Cardiac muscle cell (in vitro differentiated cells and primary cell): Measurements from ENCODE around the gene CACNG4. TPM values are rescaled to one million over a fixed set of nuclear protein-coding genes. Genes with fewer than 3 reads are reported as not detected.

Source experiments
- DNase-seq, 2 donors: peaks; one replicate each; pipeline versions ENCODE4 v3.0.0 to v3.0.0-alpha.2; 2010 to 2017; ENCODE audit warnings: low read depth in 1 of 2, low spot score in 1 of 2
- H3K27ac ChIP-seq: fragments of 200-600 bp; sonication (generic); 2 replicates; pipeline ENCODE4 v1.5.1; 2016
- H3K27me3 ChIP-seq: fragments of 200-600 bp; sonication (generic); 2 replicates; pipeline ENCODE4 v1.6.0; 2016; ENCODE audit warnings: control low read depth
- H3K36me3 ChIP-seq: fragments of 200-600 bp; sonication (generic); 2 replicates; pipeline ENCODE4 v1.5.1; 2016; ENCODE audit warnings: control low read depth
- H3K4me1 ChIP-seq: fragments of 200-600 bp; sonication (generic); 2 replicates; pipeline ENCODE4 v1.8.1; 2017; ENCODE audit warnings: low read depth, mild to moderate bottlenecking, mixed run types
- H3K4me3 ChIP-seq: fragments of 200-600 bp; sonication (generic); 2 replicates; pipeline ENCODE4 v1.5.1; 2016; ENCODE audit warnings: mild to moderate bottlenecking
- H3K9me3 ChIP-seq: fragments of 200-600 bp; sonication (generic); 2 replicates; pipeline ENCODE4 v1.5.1; 2017; ENCODE audit warnings: low read depth, mild to moderate bottlenecking, control low read depth
- polyA plus RNA-seq: library from polyadenylated mRNA; unstranded; fragments of >200 nt; fragmentation: Nextera tagmentation; extraction: Ambion mirVana; gene quantifications from 2 replicates; pipeline ENCODE4 v1.2.1, GENCODE V29; 2016
- total RNA-seq: library from RNA; depleted of rRNA; stranded (reverse); fragments of >200 nt; gene quantifications from 2 replicates; pipeline ENCODE4 v1.2.3, GENCODE V29; 2016
- TF ChIP-seq, protein P1 (sequence below): IDR thresholded peaks from 2 replicates; pipeline ENCODE4 v1.5.1; 2012; ENCODE audit warnings: low read depth, mild to moderate bottlenecking, low read length

CACNG4 gene
- total and polyA plus RNA-seq, 2 experiments from 2014 or later = 1.2 TPM

DNA sequence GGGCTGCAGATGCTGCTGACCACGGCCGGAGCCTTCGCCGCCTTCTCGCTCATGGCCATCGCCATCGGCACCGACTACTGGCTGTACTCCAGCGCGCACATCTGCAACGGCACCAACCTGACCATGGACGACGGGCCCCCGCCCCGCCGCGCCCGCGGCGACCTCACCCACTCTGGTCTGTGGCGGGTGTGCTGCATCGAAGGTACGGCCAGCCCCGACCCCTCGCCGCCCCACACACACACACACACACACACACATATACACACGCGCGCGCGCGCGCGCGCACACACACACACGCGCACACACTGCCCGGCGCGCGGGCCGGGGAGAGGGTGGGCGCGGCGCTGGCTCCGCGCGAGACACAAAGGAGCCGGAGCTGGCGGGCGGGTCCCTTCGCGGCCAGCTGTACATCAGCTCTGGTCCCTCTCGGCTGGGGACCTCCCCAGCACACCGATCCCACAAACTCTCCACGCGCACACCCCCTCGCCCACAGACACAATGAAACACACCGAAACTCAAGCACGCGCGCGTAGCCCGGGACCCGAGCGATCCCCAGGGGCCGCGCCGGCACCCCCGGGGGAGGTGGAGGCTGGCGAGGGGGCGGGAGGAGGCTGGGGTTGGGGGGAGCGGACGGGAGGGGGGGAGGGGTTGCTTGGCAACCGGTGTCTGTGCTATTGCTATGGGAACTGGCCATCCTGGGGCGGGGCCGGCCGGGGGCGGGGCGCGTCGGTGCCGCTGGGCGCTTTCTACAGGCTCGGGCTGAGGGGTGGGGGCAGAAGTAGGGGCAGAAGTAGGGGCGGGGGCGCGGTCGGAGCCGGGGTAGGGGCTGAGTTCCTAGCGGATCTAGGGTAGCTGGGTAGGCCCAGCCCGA, 658 bp downstream of the CACNG4 start:
- Histone ChIP-seq H3K27me3 (peaks cover 72% of the 10 kb centered on the region), H3K36me3 (no peaks in the 10 kb centered on the region), H3K4me1 (peaks cover 9% of the 10 kb centered on the region), H3K4me3 (peak overlapping the region; percentile 19), H3K27ac (no peak overlapping the region), H3K9me3 (no peaks in the 10 kb centered on the region)
- TF ChIP-seq, protein P1, sequence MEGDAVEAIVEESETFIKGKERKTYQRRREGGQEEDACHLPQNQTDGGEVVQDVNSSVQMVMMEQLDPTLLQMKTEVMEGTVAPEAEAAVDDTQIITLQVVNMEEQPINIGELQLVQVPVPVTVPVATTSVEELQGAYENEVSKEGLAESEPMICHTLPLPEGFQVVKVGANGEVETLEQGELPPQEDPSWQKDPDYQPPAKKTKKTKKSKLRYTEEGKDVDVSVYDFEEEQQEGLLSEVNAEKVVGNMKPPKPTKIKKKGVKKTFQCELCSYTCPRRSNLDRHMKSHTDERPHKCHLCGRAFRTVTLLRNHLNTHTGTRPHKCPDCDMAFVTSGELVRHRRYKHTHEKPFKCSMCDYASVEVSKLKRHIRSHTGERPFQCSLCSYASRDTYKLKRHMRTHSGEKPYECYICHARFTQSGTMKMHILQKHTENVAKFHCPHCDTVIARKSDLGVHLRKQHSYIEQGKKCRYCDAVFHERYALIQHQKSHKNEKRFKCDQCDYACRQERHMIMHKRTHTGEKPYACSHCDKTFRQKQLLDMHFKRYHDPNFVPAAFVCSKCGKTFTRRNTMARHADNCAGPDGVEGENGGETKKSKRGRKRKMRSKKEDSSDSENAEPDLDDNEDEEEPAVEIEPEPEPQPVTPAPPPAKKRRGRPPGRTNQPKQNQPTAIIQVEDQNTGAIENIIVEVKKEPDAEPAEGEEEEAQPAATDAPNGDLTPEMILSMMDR = no peak
- peak; percentile 19 to 47 for DNase-seq

DNA sequence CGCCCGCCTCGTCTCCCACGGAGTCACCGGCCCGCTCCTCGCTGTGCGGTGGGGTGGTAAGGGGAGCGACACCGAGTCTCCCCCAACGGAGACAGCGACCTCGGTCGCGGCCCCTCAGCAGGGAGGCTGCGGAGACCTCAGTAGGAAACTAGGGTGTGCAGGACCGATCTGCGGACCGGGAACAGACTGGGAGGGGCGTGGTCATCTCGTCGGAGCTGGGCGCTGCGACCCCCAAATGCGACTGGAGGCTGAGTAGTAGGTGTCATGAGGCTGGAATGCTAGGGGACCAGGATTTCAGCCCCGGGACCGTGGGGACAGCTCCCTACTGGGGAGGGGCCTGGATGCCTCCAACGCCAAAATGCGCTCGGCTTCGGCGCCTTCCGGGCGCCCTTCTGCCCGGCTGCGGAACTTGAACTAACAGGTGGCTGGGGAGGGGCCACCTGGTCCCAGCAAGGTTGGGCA, 1.3 kb downstream of the CACNG4 start:
- Histone ChIP-seq H3K36me3 (no peaks in the 10 kb centered on the region), H3K27ac (no peak overlapping the region), H3K4me3 (peak overlapping the region; percentile 19), H3K9me3 (no peaks in the 10 kb centered on the region), H3K27me3 (peaks cover 67% of the 10 kb centered on the region), H3K4me1 (peaks cover 11% of the 10 kb centered on the region)
- peak in 1 of 2 donors; percentile 65 for DNase-seq
- TF ChIP-seq, protein P1 = no peak

DNA sequence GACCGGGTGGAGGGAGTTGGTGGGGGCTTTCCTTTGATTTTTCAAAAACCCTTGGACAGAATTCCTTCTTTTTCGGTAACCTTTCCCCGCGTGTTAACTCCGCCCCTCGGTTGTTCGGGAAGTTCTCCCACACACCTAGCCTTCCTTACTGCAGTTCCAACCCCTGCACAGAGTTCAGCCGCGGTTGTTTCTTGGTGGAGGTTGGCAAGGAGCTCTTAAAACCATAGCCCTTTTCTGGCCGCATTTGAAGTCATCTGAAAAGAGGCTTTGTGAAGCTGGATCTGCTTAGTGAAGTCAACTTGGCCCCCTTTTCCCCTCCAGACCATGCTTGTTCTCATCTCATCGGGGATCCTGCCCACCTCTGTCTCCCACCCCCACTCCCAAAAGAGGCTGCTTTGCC, 1.8 kb downstream of the CACNG4 start:
- peaks cover 62% of the 10 kb centered on the region for H3K27me3 ChIP-seq
- DNase-seq = no peak
- H3K4me3 ChIP-seq = peak overlapping the region; percentile 19
- H3K27ac ChIP-seq = no peak overlapping the region
- TF ChIP-seq, protein P1 = no peak
- no peaks in the 10 kb centered on the region for H3K36me3 ChIP-seq
- H3K9me3 ChIP-seq = no peaks in the 10 kb centered on the region
- peaks cover 11% of the 10 kb centered on the region for H3K4me1 ChIP-seq

DNA sequence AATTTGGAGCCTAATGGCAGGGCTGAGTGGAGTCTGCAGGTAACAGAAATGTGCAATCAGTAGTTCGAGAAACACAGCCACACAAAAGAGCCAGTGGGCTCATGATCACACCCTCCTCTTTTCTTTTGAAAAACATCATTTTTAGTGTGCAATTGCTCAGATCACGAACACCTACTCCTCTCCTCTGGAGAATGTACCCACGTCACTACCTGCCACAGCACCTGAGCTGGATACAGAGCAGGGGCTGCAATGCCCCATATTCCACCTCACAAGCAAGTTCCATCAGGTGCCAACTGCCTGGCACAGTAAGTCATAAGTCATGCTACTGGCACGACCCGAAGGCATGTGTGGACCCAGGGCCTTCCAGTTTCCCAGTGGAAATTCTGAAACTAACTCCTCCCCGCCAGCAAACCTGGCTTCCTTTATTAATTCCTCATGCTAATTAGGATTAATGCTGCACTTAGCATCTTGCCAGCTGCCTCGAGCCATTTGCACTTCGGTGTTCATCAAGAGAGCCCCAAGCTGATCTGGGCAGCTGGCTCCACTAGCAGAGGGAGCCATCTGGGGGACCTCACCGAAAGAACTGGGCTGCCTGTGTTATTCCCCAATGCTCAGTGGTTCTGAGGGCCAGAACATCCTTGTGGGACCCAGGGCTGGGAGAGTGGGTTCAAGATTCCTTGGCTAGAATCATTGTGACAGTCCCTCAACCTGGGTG, 2.4 kb downstream of the CACNG4 start:
- Histone ChIP-seq H3K4me1 (peaks cover 11% of the 10 kb centered on the region), H3K27me3 (peaks cover 61% of the 10 kb centered on the region), H3K27ac (no peak overlapping the region), H3K4me3 (no peak overlapping the region), H3K9me3 (no peaks in the 10 kb centered on the region), H3K36me3 (no peaks in the 10 kb centered on the region)
- TF ChIP-seq, protein P1 = no peak
- DNase-seq = no peak

DNA sequence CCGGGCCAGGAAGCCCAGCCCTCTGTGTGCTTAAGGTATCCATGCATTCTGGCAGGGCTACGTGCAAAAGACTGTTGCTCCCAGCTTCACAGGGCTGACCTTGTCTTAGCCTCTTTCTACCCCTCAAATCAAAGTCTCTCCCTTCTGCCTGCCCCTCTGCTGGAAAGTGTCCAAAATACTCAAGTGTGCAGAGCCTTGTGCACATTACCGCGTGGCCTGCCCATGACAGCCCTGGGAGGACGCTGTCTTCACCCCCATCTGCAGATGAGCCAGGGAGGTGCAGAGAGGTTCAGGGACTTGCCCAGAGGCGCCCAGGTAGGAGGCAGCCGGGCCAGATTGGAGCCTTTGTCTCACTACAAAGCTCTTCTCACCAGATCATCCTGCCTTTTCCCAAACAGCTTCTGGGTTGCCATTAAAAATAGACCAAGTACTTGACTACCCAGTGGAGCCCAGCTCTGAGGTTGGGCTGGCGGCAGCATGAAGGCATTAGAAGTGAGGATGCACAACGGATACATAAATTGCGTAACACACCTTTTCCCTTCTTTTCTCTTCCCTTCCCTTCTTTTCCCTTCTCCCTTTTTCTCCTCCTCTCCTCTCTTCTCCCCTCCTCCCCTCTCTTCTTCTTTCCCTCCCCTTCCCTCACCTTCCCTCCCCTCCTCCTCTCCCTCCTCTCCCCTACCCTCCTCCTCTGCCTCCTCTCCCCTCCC, 3.5 kb downstream of the CACNG4 start:
- Histone ChIP-seq H3K4me3 (no peak overlapping the region), H3K27me3 (peaks cover 50% of the 10 kb centered on the region)
- TF ChIP-seq, protein P1 = no peak

More for the DNA sequence above, 3.5 kb downstream of the CACNG4 start:
- Histone ChIP-seq H3K36me3 (no peaks in the 10 kb centered on the region), H3K27ac (no peak overlapping the region), H3K9me3 (no peaks in the 10 kb centered on the region), H3K4me1 (peaks cover 11% of the 10 kb centered on the region)
- no peak for DNase-seq
